ENCODE results near the gene ECHS1.

- TF ChIP-seq, protein P1, sequence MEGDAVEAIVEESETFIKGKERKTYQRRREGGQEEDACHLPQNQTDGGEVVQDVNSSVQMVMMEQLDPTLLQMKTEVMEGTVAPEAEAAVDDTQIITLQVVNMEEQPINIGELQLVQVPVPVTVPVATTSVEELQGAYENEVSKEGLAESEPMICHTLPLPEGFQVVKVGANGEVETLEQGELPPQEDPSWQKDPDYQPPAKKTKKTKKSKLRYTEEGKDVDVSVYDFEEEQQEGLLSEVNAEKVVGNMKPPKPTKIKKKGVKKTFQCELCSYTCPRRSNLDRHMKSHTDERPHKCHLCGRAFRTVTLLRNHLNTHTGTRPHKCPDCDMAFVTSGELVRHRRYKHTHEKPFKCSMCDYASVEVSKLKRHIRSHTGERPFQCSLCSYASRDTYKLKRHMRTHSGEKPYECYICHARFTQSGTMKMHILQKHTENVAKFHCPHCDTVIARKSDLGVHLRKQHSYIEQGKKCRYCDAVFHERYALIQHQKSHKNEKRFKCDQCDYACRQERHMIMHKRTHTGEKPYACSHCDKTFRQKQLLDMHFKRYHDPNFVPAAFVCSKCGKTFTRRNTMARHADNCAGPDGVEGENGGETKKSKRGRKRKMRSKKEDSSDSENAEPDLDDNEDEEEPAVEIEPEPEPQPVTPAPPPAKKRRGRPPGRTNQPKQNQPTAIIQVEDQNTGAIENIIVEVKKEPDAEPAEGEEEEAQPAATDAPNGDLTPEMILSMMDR (IDR thresholded peaks at IDR 0.05; ENCODE audit: extremely low read depth in 1 of 2, insufficient read depth in 1 of 2, low read depth in 1 of 2, low read length in 2 of 2): no peak
- TF ChIP-seq FOS (IDR thresholded peaks at IDR 0.05; ENCODE audit: borderline replicate concordance, insufficient read depth, low read length) (no peak), POLR2A (IDR thresholded peaks at IDR 0.05; ENCODE audit: low read depth, low read length) (no peak), MAX (IDR thresholded peaks at IDR 0.05; ENCODE audit: insufficient read depth, insufficient read length) (no peak), EZH2 (IDR thresholded peaks at IDR 0.05; ENCODE audit: borderline replicate concordance, low read depth, low read length, severe bottlenecking) (no peak), POLR2AphosphoS5 (IDR thresholded peaks at IDR 0.05; ENCODE audit: insufficient read depth, low read depth, low read length) (no peak), MYC (IDR thresholded peaks at IDR 0.05; ENCODE audit: low read depth, low read length) (no peak), JUN (IDR thresholded peaks at IDR 0.05; ENCODE audit: borderline replicate concordance, insufficient read depth, insufficient read length, low read depth) (no peak), GATA2 (IDR thresholded peaks at IDR 0.05; ENCODE audit: insufficient read depth, insufficient read length, low read depth, low read length) (no peak)
Observed at GRCh38 chr10:133420579-133420978, 47.4 kb upstream of the ECHS1 start.

All from endothelial cell of umbilical vein (primary cell).